NCI-H446 treated with DMSO at 0.1 percent for 48 hours (cell line): ENCODE measurements around the gene CYTH2.
"Not testable (repeated sequence)": the region's sequence is repeated elsewhere in the genome, so short reads cannot be mapped to it uniquely, and the experiment has no call there.

ENCODE experiments used
- DNase-seq: peaks from one replicate; lab custom pipeline; 2025; lab: John Stamatoyannopoulos, UW

CYTH2 gene

DNA sequence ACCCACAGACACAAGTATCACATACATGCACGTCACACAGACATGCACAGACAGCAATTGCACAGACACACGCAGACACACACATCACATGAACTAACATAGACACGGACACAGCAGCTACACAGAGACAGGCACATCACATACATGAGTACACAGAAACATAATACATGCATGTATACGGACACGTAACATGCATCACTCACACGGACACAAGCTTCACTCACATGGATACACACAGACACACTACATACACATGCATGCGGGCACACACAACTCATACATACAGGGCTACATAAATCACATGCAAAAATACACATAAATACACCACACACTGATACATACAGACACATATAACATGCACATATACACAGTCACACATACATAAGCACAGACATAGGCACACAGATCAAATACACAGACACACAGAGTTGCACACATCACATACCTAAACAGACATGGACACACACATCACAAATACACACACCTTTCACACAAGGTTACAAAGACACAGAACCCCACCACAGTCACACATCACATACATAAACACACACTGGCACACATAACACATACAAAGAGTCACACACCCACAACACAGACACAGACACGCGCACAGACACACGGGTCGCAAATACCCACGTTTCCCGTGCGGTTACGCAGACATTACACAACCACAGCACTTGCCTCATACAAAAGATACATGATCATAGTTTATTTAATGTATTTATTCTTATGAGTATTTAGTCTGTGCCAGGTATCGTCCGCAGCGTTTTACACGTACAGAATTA lies 43.5 kb downstream of the CYTH2 start:
- no peak for DNase-seq

DNA sequence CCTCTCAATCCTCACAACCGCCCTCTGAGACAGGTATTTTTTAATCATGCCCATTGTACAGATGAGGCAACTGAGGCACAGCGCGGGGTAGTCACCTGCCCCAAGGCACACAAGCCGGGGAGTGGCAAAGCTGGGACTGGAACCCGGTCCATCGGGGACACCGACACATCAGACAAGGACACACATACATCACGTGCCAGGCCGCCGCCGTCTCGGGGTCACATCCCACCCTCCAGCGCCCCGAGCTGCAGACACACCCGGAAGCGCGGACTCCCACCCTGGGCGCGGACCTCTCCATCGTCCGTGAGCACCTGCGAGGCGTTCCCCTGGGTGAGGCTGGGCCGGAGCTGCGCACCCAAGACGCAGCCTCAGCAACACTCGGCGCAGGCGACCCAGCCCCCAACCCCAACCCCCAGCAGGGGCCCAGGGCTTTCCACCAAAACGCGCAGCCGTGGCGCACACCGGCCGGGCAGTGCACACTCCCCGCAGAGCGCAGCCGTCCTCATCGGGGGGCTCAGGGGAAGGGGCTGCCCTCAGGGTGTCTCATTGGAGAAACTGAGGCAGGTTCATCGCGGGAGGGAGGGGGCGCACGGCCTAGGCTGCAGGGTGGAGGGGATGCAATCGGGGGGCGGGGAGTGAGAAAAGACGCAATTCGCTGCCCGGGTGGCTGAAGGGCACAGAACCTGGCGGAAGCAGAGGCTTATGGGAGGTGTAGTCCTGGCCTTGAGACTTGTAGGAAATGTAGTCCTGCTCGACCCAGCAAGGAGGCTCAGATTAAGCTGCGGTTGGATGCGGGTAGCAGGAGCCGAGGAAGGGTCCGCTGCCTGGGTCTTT lies 44.3 kb downstream of the CYTH2 start:
- peak; percentile 76 for DNase-seq

DNA sequence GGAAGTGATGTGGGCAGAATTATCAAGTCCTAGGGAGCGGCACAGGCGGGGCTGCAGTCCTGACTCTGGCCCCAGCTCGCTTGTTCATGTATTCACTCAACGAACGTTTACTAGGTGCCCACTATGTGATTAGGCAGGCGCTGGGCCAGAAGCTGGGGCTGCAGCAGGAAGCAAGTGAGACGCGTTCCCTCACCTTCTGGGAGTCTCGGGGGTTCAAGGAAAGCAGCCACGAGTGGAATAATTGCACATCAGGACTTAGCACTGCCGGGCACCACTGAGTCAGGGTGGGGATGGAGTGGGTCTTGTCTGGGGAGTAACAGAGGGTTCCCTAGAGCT lies 44.9 kb downstream of the CYTH2 start:
- no peak for DNase-seq

DNA sequence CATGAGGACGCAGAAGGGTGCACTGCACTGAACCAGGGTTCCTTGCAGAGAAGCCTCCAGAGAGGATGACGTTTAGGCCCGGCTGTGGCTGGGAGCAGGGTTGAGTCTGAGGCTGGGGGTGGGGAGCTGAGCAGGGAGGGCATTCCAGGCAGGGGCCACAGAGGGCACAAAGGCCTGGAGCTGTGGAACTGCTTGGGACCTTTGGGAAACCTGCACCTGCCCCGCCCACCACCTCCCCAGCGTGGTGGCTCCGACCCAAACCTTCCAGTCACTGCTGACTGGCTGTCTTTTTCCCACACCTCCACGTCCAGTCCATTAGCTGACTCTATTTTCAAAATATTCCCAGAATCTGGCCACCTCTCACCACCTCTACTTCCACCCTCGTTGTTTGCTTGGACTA lies 47.4 kb downstream of the CYTH2 start:
- DNase-seq, result no peak

DNA sequence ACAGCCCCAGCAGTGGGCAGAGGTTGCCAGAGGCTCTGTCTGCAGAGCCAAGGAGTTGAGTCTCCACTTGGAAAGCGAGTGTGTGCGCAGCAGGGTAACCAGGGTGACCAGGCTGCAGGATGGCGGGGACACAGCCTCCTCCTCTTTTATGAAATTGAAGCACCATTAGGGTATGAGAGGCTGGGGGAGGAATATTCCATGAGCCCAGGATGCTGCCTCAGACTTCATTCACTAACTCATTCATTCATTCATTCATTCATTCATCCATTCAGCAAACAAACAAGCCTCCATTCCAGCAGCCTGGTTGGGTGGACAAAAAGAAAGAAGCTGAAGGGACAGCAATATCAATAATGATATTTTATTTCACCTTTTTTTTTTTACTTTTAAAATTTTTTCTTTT lies 49.0 kb downstream of the CYTH2 start:
- DNase-seq, result no peak

DNA sequence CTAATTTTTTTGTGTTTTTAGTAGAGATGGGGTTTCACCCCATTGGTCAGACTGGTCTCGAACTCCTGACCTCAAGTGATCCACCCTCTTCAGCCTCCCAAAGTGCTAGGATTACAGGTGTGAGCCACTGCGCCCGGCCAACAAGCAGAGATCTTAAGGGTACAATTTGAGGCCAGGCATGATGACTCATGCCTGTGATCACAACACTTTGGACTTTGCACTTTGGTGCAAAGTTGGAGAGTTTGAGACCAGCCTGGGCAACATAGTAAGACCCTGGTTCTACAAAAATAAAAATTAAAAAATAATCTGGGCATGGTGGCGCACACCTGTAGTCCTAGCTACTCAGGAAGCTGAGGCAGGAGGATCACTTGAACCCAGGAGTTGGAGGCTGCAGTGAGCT lies 50.3 kb downstream of the CYTH2 start:
- not testable (repeated sequence) for DNase-seq

DNA sequence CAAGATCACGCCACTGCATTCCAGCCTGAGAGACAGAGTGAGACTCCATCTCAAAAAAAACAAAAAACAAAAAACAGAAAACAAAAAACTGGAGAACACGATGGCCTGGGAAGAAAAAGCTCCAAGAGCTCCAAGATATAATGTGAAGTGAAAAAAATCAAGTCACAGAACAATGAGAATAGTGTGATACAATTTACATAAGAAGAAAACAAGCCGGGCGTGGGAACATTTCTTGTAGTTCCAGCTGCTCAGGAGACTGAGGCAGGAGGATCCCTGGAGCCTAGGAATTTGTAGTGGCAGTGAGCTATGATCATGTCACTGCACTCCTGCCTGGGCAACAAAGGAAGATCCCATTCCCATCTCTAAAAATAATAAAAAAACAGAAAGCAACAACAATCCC lies 51.0 kb downstream of the CYTH2 start:
- no peak for DNase-seq

DNA sequence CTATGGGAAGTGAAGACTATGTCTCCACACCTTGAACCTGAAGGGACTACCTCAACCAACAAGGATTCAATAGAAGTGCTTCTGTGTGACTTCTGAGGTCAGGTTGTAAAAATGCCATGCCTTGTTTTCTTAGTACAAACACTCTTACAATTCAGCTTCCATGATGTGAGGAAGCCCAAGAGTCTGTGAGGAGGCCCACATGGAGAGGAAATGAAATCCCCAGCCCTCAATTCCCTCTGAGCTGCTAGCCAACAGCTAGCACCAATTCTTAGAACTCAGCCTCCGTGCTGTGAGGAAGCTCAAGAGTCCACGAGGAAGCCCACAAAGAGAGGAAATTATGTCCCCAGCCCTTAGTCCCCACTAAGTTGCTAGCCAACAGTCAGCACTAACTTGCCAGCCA lies 55.1 kb downstream of the CYTH2 start:
- DNase-seq, result no peak

DNA sequence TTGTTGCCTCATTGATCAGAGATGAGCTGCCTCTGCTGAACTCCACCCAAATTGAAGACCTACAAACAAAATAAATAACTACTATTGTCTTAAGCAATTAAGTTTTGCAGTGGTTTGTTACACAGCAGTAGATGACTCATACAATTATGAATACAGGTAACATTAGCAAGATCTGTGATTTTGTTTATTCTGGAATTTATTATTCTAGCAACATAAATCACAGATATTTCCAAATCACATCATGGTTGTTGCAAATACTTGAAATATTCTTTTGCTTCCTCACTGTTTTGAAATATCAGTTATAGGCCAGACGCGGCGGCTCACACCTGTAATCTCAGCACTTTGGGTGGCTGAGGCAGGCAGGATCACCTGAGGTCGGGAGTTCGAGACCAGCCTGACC lies 55.6 kb downstream of the CYTH2 start:
- no peak for DNase-seq

DNA sequence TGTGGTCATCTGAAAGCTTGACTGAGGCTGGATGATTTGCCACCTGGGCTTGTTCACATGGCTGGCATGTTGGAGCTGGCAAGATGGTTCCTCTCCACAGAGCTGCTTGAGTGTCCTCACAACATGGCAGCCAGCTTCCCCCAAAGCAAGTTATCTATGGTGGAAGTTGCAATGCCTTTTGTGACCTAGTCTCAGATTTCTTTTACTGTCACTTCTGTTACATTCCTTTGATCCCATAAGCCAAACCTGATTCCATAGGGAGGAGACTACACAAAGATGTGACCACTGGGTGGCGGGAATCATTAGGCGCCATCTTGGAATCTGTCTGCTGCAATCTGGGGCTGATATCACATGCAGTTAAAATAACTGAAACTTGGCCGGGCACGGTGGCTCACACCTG lies 60.0 kb downstream of the CYTH2 start:
- DNase-seq, result no peak

DNA sequence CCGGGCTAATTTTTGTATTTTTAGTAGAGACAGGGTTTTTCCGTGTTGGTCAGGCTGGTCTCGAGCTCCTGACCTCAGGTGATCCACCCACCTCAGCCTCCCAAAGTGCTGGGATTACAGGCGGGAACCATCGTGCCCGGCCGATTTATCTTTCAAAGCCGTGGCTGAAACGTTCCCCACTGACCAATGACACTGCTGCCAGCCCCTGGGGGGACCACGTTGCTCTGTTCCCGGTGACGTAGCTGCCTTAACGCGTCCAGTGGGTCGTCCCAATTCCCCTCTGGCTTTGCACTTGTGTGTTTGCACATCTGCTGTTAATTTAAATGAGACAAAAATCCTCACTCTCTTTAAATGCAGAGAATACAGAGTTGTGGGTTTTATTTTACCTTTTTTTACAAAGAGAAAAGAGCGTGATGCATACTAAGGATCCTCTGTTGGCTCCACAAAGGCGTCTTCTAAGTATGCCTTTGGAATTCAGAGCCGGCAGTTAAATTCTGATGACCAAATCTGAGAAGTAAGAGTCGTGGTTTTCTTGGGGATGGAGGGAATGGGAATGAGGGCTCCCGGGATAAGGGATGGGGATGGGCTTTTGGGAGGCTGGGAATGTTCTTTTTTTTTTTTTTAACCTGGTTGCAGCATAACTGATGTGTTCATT lies 61.0 kb downstream of the CYTH2 start:
- no peak for DNase-seq

DNA sequence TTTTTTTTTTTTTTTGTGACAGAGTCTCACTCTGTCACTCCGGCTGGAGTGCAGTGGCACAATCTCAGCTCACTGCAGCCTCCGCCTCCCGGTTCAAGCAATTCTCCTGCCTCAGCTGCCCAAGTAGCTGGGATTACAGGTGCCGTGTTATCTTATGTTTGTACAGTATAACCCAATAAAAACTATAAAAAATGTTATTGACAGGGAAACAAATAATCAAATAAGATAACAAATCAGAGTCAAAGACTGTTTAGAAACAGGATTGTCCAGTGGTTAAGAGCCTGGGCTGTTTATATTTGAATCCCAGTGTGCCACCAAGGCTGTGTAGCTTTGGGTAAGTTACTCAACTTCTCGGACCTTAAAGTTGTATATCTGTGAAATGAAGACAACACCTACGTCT lies 61.6 kb downstream of the CYTH2 start:
- DNase-seq, result no peak
